H1 (cell line): Measurements from ENCODE around the gene AGFG2. TPM values are rescaled to one million over a fixed set of nuclear protein-coding genes. Genes with fewer than 3 reads are reported as not detected.

Experiments
- CTCF ChIA-PET: fragments of 300-600 bp; sonication (Branson Sonifier 250); formaldehyde crosslinking; loops from one replicate; lab custom pipeline; 2021; ENCODE audit not compliant: partially characterized antibody; lab: Charles Lee
- POLR2A ChIA-PET: fragments of 300-600 bp; sonication (Branson Sonifier 250); formaldehyde crosslinking; loops from one replicate; lab custom pipeline; 2021; ENCODE audit warnings: inconsistent platforms; ENCODE audit not compliant: partially characterized antibody; lab: Charles Lee
- DNase-seq, 2 experiments: peaks; one replicate each; pipeline versions ENCODE4 v3.0.0 to v3.0.0-alpha.2; 2010 to 2022; ENCODE audit warnings: low spot score in 2 of 2, low read depth in 1 of 2, mixed read lengths in 1 of 2
- FAIRE-seq: peaks from 2 replicates; lab custom pipeline; 2011; peaks lifted over from hg19 to GRCh38; lab: Jason Lieb, UNC
- H2AFZ ChIP-seq: 2 replicates; pipeline ENCODE4 v1.8.1; 2012; ENCODE audit warnings: low read length, inconsistent platforms
- H2AK5ac ChIP-seq: 2 replicates; pipeline ENCODE4 v1.6.1; 2013; ENCODE audit warnings: low read depth, low read length
- H2BK120ac ChIP-seq: replicated peaks from 2 replicates; pipeline ENCODE3; 2013; ENCODE audit warnings: low read depth, low read length, inconsistent platforms
- H2BK12ac ChIP-seq: 2 replicates; pipeline ENCODE4 v1.6.1; 2013; ENCODE audit warnings: low read depth, low read length
- H2BK15ac ChIP-seq: 2 replicates; pipeline ENCODE4 v1.6.1; 2013; ENCODE audit warnings: low read length
- H2BK20ac ChIP-seq: 2 replicates; pipeline ENCODE4 v1.6.1; 2013; ENCODE audit warnings: low read length
- H2BK5ac ChIP-seq: 2 replicates; pipeline ENCODE4 v1.6.1; 2013; ENCODE audit warnings: low read depth, low read length
- H3K14ac ChIP-seq: 2 replicates; pipeline ENCODE4 v1.6.1; 2013; ENCODE audit warnings: inconsistent platforms; ENCODE audit not compliant: insufficient read length
- H3K18ac ChIP-seq: 2 replicates; pipeline ENCODE4 v1.6.1; 2013; ENCODE audit warnings: low read length; ENCODE audit errors: extremely low read depth
- H3K23ac ChIP-seq: 2 replicates; pipeline ENCODE4 v1.6.1; 2013; ENCODE audit warnings: inconsistent platforms; ENCODE audit not compliant: insufficient read length
- H3K23me2 ChIP-seq: 2 replicates; pipeline ENCODE4 v1.6.1; 2013; ENCODE audit warnings: low read depth, low read length
- H3K27ac ChIP-seq: 2 replicates; pipeline ENCODE4 v1.6.1; 2011; ENCODE audit warnings: low read depth, low read length, inconsistent platforms
- H3K27me3 ChIP-seq, 4 experiments: replicated peaks in 1 of 4; 1 replicate in 1 of 4; 2 replicates in 3 of 4; pipeline versions ENCODE4 v1.6.1 to v1.8.1; 2011 to 2013; ENCODE audit warnings: low read length in 3 of 4, mild to moderate bottlenecking in 3 of 4, inconsistent platforms in 2 of 4, mixed read lengths in 2 of 4, moderate library complexity in 1 of 4; ENCODE audit not compliant: control insufficient read depth in 3 of 4, insufficient read depth in 3 of 4; ENCODE audit errors: extremely low read depth in 1 of 4
- H3K36me3 ChIP-seq, 4 experiments: 2 replicates each; pipeline versions ENCODE4 v1.6.1 to v1.8.1; 2011 to 2013; ENCODE audit warnings: mild to moderate bottlenecking in 4 of 4, low read length in 3 of 4, moderate library complexity in 2 of 4, control low read depth in 1 of 4, inconsistent platforms in 1 of 4; ENCODE audit not compliant: insufficient read depth in 4 of 4, control insufficient read depth in 2 of 4
- H3K4ac ChIP-seq: replicated peaks from 2 replicates; pipeline ENCODE3; 2013; ENCODE audit warnings: low read length, low read depth, mixed read lengths, inconsistent platforms; ENCODE audit not compliant: insufficient read length
- H3K4me1 ChIP-seq, 4 experiments: replicated peaks in 1 of 4; 1 replicate in 1 of 4; 2 replicates in 3 of 4; pipeline versions ENCODE4 v1.6.1 to v1.8.1; 2011 to 2013; ENCODE audit warnings: low read length in 3 of 4, inconsistent platforms in 2 of 4, mixed read lengths in 1 of 4; ENCODE audit not compliant: insufficient read depth in 4 of 4, control insufficient read depth in 3 of 4
- H3K4me2 ChIP-seq, 2 experiments: 2 replicates each; pipeline versions ENCODE4 v1.6.1 to v1.8.1; 2011 to 2013; ENCODE audit warnings: low read depth in 2 of 2, low read length in 2 of 2, control low read depth in 1 of 2, inconsistent platforms in 1 of 2, mild to moderate bottlenecking in 1 of 2; ENCODE audit not compliant: insufficient read depth in 1 of 2
- H3K4me3 ChIP-seq, 4 experiments: fragments of 200-600, 300-600 bp in 1 of 4; sonication (generic), shearing (Covaris generic), sonication (Bioruptor Twin) in 1 of 4; 2 replicates each; pipeline versions ENCODE4 v1.5.1 to v1.8.1; 2011 to 2016; ENCODE audit warnings: low read length in 4 of 4, low read depth in 3 of 4, control low read depth in 2 of 4, inconsistent platforms in 2 of 4, mild to moderate bottlenecking in 2 of 4, mixed read lengths in 1 of 4, moderate library complexity in 1 of 4; ENCODE audit not compliant: insufficient read depth in 2 of 4; ENCODE audit errors: extremely low read depth in 1 of 4
- H3K56ac ChIP-seq: replicated peaks from 2 replicates; pipeline ENCODE3; 2013; ENCODE audit warnings: low read depth, mild to moderate bottlenecking, mixed read lengths, low read length, inconsistent platforms; ENCODE audit not compliant: insufficient read length
- H3K79me1 ChIP-seq: 2 replicates; pipeline ENCODE4 v1.6.1; 2013; ENCODE audit warnings: low read depth, low read length, control low read depth
- H3K79me2 ChIP-seq, 2 experiments: 2 replicates each; pipeline versions ENCODE4 v1.6.1 to v1.8.1; 2012 to 2013; ENCODE audit warnings: low read length in 2 of 2, mild to moderate bottlenecking in 2 of 2, inconsistent platforms in 1 of 2; ENCODE audit not compliant: insufficient read depth in 2 of 2, control insufficient read depth in 1 of 2
- H3K9ac ChIP-seq, 4 experiments: replicated peaks in 1 of 4; 1 replicate in 1 of 4; 2 replicates in 3 of 4; pipeline versions ENCODE4 v1.6.1 to v1.8.1; 2011 to 2013; ENCODE audit warnings: low read depth in 3 of 4, low read length in 3 of 4, control low read depth in 2 of 4, mild to moderate bottlenecking in 2 of 4, moderate library complexity in 2 of 4, inconsistent platforms in 1 of 4; ENCODE audit errors: extremely low read depth in 1 of 4
- H3K9me3 ChIP-seq, 2 experiments: 2 replicates each; pipeline versions ENCODE4 v1.6.1 to v1.8.1; 2012 to 2013; ENCODE audit warnings: mild to moderate bottlenecking in 2 of 2, moderate library complexity in 2 of 2, control low read depth in 1 of 2, inconsistent platforms in 1 of 2, low read depth in 1 of 2, low read length in 1 of 2, mixed read lengths in 1 of 2; ENCODE audit not compliant: insufficient read depth in 2 of 2
- H4K20me1 ChIP-seq, 2 experiments: replicated peaks in 1 of 2; 2 replicates each; pipeline versions ENCODE3 to v1.8.1; 2011 to 2013; ENCODE audit warnings: inconsistent platforms in 2 of 2, low read length in 2 of 2, mild to moderate bottlenecking in 1 of 2; ENCODE audit not compliant: insufficient read depth in 2 of 2, control insufficient read depth in 1 of 2
- H4K5ac ChIP-seq: 2 replicates; pipeline ENCODE4 v1.6.1; 2013; ENCODE audit warnings: low read length, low read depth, mixed read lengths, inconsistent platforms; ENCODE audit not compliant: insufficient read length
- H4K8ac ChIP-seq: 2 replicates; pipeline ENCODE4 v1.8.0; 2013; ENCODE audit warnings: mild to moderate bottlenecking, moderate library complexity, low read length, inconsistent platforms; ENCODE audit not compliant: insufficient read depth; ENCODE audit errors: extremely low read depth
- H4K91ac ChIP-seq: replicated peaks from 2 replicates; pipeline ENCODE3; 2013; ENCODE audit warnings: low read length, mixed read lengths, inconsistent platforms; ENCODE audit not compliant: insufficient read length
- BACH1 ChIP-seq: IDR thresholded peaks from 2 replicates; pipeline ENCODE4 v1.6.1; 2012; ENCODE audit warnings: low read length, improper control_type of control experiment
- CHD2 ChIP-seq: IDR thresholded peaks from 2 replicates; pipeline ENCODE4 v1.6.1; 2012; ENCODE audit warnings: low read length, improper control_type of control experiment
- EGR1 ChIP-seq: IDR thresholded peaks from 2 replicates; pipeline ENCODE4 v1.6.1; 2011; ENCODE audit warnings: low read depth, low read length, borderline replicate concordance
- EP300 ChIP-seq, 2 experiments: IDR thresholded peaks; 1 replicate in 1 of 2; 2 replicates in 1 of 2; pipeline ENCODE4 v1.6.1; 2011 to 2012; ENCODE audit warnings: low read depth in 2 of 2, low read length in 2 of 2, mild to moderate bottlenecking in 2 of 2, borderline replicate concordance in 1 of 2, inconsistent platforms in 1 of 2, moderate library complexity in 1 of 2
- HDAC2 ChIP-seq, 2 experiments: fragments of 300-600 bp in 1 of 2; sonication (generic) in 1 of 2; IDR thresholded peaks; 2 replicates each; pipeline ENCODE4 v1.6.1; 2011 to 2012; ENCODE audit warnings: low read depth in 2 of 2, low read length in 2 of 2, mild to moderate bottlenecking in 2 of 2, moderate library complexity in 2 of 2, borderline replicate concordance in 1 of 2, inconsistent platforms in 1 of 2
- NRF1 ChIP-seq: IDR thresholded peaks from 2 replicates; pipeline ENCODE4 v1.6.1; 2011; ENCODE audit warnings: mild to moderate bottlenecking, low read depth, low read length, improper control_type of control experiment
- SIX5 ChIP-seq: IDR thresholded peaks from 2 replicates; pipeline ENCODE4 v1.6.1; 2011; ENCODE audit warnings: mild to moderate bottlenecking, low read depth, low read length
- SP4 ChIP-seq: IDR thresholded peaks from 2 replicates; pipeline ENCODE4 v1.6.1; 2012; ENCODE audit warnings: low read length, inconsistent platforms
- WGBS, 2 experiments: shearing (Covaris generic) in 1 of 2; methylation state at CpG; one replicate each; pipeline versions ENCODE4 v1.1.6 to v1.1.7; 2013 to 2015; ENCODE audit warnings: low lambda C conversion rate in 2 of 2, mixed read lengths in 2 of 2, inconsistent platforms in 1 of 2, low coverage in 1 of 2, missing lambda C conversion rate in 1 of 2; ENCODE audit not compliant: insufficient replicate concordance in 2 of 2, insufficient coverage in 1 of 2, insufficient read length in 1 of 2; ENCODE audit errors: extremely low coverage in 1 of 2, missing lambda C conversion rate in 1 of 2; 5-methylcytosine and 5-hydroxymethylcytosine counted together
- polyA plus RNA-seq, 7 experiments: library from polyadenylated mRNA; depleted of rRNA in 3 of 7; stranded (reverse) in 5 of 7; unstranded in 2 of 7; fragments of >200 nt in 5 of 7; fragments of 200-250 nt in 2 of 7; gene quantifications; 1 replicate in 5 of 7; 2 replicates in 1 of 7; 4 replicates in 1 of 7; pipeline versions ENCODE4 v1.2.1 to v1.2.3, GENCODE V29; 2011 to 2013; ENCODE audit warnings: missing spikeins in 2 of 7, mixed read lengths in 2 of 7
- total RNA-seq: library from RNA; stranded (reverse); fragmentation: NEBNext Ultra II Directional; extraction: Animal tissue kit (Norgen Biotek cat#: 25700); gene quantifications from 2 replicates; pipeline ENCODE4 v1.2.1, GENCODE V29; 2021
- TF ChIP-seq, protein P1 (sequence below): IDR thresholded peaks from 2 replicates; pipeline ENCODE4 v1.6.1; 2012; ENCODE audit warnings: inconsistent platforms

AGFG2 gene
- total and polyA plus RNA-seq, 2 of the 8 experiments (the other 6 are each of a cell fraction or from before 2014, with no cell fraction given) = 7.6 to 11.2 TPM

DNA sequence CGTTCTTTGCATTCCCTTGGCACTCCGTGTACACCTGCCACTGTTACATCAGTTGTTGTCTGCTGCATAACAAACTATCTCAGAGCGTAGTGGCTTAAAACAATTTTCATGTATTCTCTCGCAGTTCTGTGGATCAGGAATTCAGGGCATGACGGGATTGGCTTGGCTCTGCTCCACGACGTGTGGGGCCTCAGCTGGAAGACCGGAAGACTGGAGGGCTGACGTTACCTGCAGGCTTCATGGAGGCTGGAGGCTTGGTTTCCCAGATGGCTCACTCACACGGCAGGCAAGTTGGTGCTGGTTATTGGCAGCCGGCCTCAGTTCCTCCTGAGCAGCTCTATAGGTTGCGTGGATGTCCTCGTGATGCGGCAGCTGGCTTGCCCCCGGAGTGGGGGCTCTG lies 29.8 kb upstream of the AGFG2 start:
- peak overlapping the region; percentile 94; the same call in 1 of the 2 replicates for H2AFZ ChIP-seq
- CTCF ChIA-PET = interaction anchor here (1.6 kb wide), 1 partner anchor 64 kb away, joined by 4 read pairs; no protein-coding TSS in a partner anchor

More for the DNA sequence above, 29.8 kb upstream of the AGFG2 start:
- H4K5ac ChIP-seq = no peak overlapping the region
- no peak overlapping the region for H3K23ac ChIP-seq
- no peak overlapping the region for H2BK20ac ChIP-seq
- H3K4me2 ChIP-seq = no peak overlapping the region
- no peak overlapping the region for H4K8ac ChIP-seq
- H4K20me1 ChIP-seq = no peaks in the 10 kb centered on the region
- no peaks in the 10 kb centered on the region for H3K23me2 ChIP-seq
- no peaks in the 10 kb centered on the region for H3K36me3 ChIP-seq
- POLR2A ChIA-PET = interaction anchor here (0.9 kb wide), 1 partner anchor 46 kb away, joined by 4 read pairs; no protein-coding TSS in a partner anchor
- H3K4ac ChIP-seq = no peak overlapping the region
- H2BK12ac ChIP-seq = no peak overlapping the region
- DNase-seq (no peak), FAIRE-seq (no peak)
- no peak overlapping the region for H3K4me3 ChIP-seq
- H3K79me2 ChIP-seq = no peaks in the 10 kb centered on the region
- H2BK5ac ChIP-seq = no peak overlapping the region
- H3K4me1 ChIP-seq = no peaks in the 10 kb centered on the region
- no peak overlapping the region for H2BK120ac ChIP-seq
- H2AK5ac ChIP-seq = no peak overlapping the region
- no peaks in the 10 kb centered on the region; a peak in 1 of 7 replicates for H3K27me3 ChIP-seq
- 85% methylated on average over 15 of the region's 15 CpGs; no CpG with 5 or more reads in 1 of the 2 experiments for WGBS, 2 experiments
- no peak overlapping the region for H3K18ac ChIP-seq
- H3K9me3 ChIP-seq = no peaks in the 10 kb centered on the region
- no peak overlapping the region for H2BK15ac ChIP-seq
- no peak overlapping the region for H3K56ac ChIP-seq
- no peak overlapping the region for H4K91ac ChIP-seq
- H3K9ac ChIP-seq = no peak overlapping the region
- no peak overlapping the region for H3K27ac ChIP-seq
- no peaks in the 10 kb centered on the region for H3K79me1 ChIP-seq
- H3K14ac ChIP-seq = no peak overlapping the region
- TF ChIP-seq NRF1 (no peak), EP300 (IDR thresholded peaks at IDR 0.05; ENCODE audit: borderline replicate concordance in 1 of 2, low read depth in 2 of 2, low read length in 2 of 2) (no peak), EGR1 (no peak), HDAC2 (IDR thresholded peaks at IDR 0.05; ENCODE audit: borderline replicate concordance in 1 of 2, low read depth in 2 of 2, low read length in 2 of 2) (no peak), SP4 (no peak), BACH1 (no peak), SIX5 (no peak), CHD2 (no peak)
- TF ChIP-seq, protein P1, sequence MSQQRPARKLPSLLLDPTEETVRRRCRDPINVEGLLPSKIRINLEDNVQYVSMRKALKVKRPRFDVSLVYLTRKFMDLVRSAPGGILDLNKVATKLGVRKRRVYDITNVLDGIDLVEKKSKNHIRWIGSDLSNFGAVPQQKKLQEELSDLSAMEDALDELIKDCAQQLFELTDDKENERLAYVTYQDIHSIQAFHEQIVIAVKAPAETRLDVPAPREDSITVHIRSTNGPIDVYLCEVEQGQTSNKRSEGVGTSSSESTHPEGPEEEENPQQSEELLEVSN = no peak
